Breast epithelium (tissue), 3 donors: ENCODE measurements around the gene TBL1XR1.

ENCODE experiments used
- POLR2A ChIP-seq: fragments of 450-650 bp; IDR thresholded peaks from one replicate; pipeline ENCODE4 v1.6.1; 2016; ENCODE audit warnings: antibody characterized with exemption, mild to moderate bottlenecking, moderate library complexity
- POLR2AphosphoS5 ChIP-seq, 3 donors: sonication (generic); formaldehyde crosslinking; IDR thresholded peaks; one replicate each; pipeline ENCODE4 v1.6.1; 2017; ENCODE audit warnings: antibody characterized with exemption in 3 of 3
- TF ChIP-seq, protein P1 (sequence below), 3 donors: fragments of 450-650 bp; IDR thresholded peaks; one replicate each; pipeline ENCODE4 v1.5.1; 2016 to 2017; ENCODE audit warnings: antibody characterized with exemption in 3 of 3, mild to moderate bottlenecking in 3 of 3, moderate library complexity in 3 of 3

DNA sequence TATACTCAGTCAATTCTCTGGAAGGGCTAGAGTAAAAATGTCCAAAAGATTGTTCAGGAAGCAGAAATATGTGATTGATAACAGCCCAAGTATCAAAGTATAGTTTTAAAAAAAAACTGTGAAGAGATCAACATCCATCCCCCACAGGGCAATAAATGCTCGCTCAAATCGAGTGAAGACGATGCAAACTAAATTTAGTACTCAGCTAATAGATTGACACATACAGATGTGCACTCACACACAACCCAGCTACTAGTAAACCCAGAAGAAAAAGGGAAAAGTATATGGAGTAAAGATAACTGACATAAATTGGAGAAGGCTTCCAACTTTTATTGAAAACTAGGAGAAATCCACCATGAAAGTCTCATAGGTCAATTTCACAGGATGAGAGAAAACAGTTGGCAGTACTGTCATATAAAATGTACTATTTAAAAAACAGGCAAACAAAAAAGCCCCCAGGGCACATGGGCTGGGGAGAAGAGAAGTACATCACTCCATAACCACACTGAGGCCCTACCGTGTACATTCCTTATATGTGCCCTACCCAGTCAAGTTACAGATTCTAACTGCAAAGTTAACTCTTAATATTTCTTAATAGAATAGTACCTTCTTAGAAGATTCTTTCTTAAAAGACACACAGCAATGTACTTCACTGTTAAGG, 125.7 kb downstream of the TBL1XR1 start:
- TF ChIP-seq, protein P1, sequence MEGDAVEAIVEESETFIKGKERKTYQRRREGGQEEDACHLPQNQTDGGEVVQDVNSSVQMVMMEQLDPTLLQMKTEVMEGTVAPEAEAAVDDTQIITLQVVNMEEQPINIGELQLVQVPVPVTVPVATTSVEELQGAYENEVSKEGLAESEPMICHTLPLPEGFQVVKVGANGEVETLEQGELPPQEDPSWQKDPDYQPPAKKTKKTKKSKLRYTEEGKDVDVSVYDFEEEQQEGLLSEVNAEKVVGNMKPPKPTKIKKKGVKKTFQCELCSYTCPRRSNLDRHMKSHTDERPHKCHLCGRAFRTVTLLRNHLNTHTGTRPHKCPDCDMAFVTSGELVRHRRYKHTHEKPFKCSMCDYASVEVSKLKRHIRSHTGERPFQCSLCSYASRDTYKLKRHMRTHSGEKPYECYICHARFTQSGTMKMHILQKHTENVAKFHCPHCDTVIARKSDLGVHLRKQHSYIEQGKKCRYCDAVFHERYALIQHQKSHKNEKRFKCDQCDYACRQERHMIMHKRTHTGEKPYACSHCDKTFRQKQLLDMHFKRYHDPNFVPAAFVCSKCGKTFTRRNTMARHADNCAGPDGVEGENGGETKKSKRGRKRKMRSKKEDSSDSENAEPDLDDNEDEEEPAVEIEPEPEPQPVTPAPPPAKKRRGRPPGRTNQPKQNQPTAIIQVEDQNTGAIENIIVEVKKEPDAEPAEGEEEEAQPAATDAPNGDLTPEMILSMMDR (IDR thresholded peaks at IDR 0.05): no peak
- TF ChIP-seq POLR2A (no peak), POLR2AphosphoS5 (IDR thresholded peaks at IDR 0.05) (no peak)
